Spleen (tissue), 7 donors: Measurements from ENCODE around the gene ELF2.

Experiments
- POLR2AphosphoS5 ChIP-seq, 3 donors: sonication (generic); formaldehyde crosslinking; IDR thresholded peaks; one replicate each; pipeline ENCODE4 v1.5.1; 2017; ENCODE audit warnings: antibody characterized with exemption in 3 of 3
- TF ChIP-seq, protein P1 (sequence below), 11 experiments: fragments of 200-600 bp in 7 of 11; fragments of 450-650 bp in 4 of 11; sonication (generic) in 4 of 11; IDR thresholded peaks in 8 of 11; conservative IDR thresholded peaks in 3 of 11; 1 replicate in 7 of 11; 2 replicates in 4 of 11; pipeline versions ENCODE4 v1.4.0 to v1.8.0; 2016 to 2021; ENCODE audit warnings: antibody characterized with exemption in 11 of 11, inconsistent platforms in 4 of 11, mild to moderate bottlenecking in 1 of 11
- donor health status: DM: no; HTN: no; CAD: no; lungs with moderate emphysema.
- donor health status: DM: no; HTN: no; CAD: no.
- donor health status: DM: no; HTN: no; CAD: no.

- TF ChIP-seq, protein P1, sequence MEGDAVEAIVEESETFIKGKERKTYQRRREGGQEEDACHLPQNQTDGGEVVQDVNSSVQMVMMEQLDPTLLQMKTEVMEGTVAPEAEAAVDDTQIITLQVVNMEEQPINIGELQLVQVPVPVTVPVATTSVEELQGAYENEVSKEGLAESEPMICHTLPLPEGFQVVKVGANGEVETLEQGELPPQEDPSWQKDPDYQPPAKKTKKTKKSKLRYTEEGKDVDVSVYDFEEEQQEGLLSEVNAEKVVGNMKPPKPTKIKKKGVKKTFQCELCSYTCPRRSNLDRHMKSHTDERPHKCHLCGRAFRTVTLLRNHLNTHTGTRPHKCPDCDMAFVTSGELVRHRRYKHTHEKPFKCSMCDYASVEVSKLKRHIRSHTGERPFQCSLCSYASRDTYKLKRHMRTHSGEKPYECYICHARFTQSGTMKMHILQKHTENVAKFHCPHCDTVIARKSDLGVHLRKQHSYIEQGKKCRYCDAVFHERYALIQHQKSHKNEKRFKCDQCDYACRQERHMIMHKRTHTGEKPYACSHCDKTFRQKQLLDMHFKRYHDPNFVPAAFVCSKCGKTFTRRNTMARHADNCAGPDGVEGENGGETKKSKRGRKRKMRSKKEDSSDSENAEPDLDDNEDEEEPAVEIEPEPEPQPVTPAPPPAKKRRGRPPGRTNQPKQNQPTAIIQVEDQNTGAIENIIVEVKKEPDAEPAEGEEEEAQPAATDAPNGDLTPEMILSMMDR (IDR thresholded peaks at IDR 0.05 in 8 of 11, conservative IDR thresholded peaks at IDR 0.05 in 3 of 11), result peak in 7 of 11 experiments; percentile 15 to 66 (median 48)
- TF ChIP-seq POLR2AphosphoS5 (IDR thresholded peaks at IDR 0.05), result peak; percentile 96 to 98 (median 97)
Observed at GRCh38 chr4:139015269-139015947, 161.6 kb downstream of the ELF2 start, which contains the start of gene NOCT.
